ENCODE data around the gene LRFN3. TPM values are rescaled to one million over a fixed set of nuclear protein-coding genes. Genes with fewer than 3 reads are reported as not detected.

The LRFN3 gene
- total RNA-seq, 4 donors from 2014 or later = 6.7 to 18.5 (median 9.1) TPM

DNA sequence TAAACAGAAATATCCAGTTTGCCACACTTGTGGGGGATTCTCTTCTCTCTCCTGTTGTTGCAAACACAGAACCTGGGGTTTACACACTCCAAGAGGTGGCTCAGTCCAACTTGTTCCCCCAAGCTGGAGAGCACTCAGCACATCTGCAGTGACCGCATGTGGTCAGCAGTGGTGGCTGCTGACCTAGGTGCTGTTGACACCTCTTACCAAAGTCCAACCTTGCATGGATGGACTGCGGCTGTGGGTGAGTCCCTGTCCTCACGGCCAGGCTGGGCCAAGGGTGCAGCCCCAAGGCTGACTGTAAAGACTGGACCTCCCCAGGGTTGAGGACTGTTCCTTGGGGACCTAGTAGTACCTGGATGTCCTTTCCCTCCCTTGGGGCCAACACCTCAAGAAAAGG lies 6.1 kb downstream of the LRFN3 start:
- no peaks in the 10 kb centered on the region for H3K9me3 ChIP-seq
- ATAC-seq = no peak
- no peak overlapping the region for H3K27ac ChIP-seq
- TF ChIP-seq EP300 (IDR thresholded peaks at IDR 0.05) = no peak
- H3K4me3 ChIP-seq = no peak overlapping the region
- H3K36me3 ChIP-seq = peaks cover 0 to 70% of the 10 kb centered on the region in 2 donors
- no peaks in the 10 kb centered on the region for H3K27me3 ChIP-seq
- no CpG with 5 or more reads among the region's 3 CpGs for WGBS, 2 donors (ENCODE audit: low coverage in 1 of 2)
- peaks cover 0 to 25% (median 4%) of the 10 kb centered on the region in 3 donors for H3K4me1 ChIP-seq

DNA sequence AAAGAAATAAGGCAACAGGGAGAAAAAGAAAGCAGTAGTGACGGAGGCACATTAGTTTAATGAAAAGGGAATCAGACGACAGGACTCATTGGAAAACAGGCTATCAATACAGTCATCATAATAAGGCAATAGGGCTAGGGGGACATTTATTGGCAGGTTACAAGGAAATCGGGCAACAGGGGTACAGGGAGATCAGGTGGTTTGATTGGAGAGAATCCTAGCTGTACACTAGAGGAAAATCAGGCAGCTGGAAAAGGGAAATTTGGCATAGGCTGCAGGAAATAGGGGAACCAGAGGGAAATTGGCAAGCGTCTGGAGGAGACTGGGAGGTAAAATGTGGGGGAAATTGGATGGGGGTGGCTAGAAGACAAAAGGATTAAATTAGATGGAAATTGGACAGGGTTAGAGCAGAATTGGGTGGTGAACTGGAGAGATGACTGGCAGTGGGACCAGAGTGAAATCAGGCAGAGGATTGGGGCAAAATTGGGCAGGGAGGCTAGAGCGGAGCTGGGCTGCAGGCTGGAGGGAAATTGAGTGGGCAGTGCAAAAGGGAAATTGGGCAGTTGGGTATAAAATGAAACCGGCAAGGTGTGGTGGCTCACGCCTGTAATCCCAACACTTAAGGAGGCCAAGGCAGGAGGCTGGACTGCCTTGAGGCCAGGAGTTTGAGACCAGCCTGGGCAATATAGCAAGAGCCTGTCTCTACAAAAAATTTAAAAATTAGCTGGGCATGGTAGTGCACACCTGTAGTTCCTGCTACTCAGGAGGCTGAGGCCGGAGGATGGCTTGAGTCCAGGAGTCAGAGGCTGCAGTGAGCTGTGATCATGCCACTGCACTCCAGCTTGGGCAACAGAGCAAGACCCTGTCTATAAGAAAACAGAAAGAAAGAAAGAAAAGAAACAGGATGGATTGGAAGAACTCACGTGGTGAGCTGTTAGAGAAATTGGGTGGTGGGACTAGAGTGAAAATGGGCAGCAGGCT lies 7.4 kb downstream of the LRFN3 start:
- Histone ChIP-seq H3K27ac (no peak overlapping the region), H3K4me3 (no peak overlapping the region), H3K27me3 (no peaks in the 10 kb centered on the region), H3K36me3 (peaks cover 0 to 70% of the 10 kb centered on the region in 2 donors), H3K9me3 (no peaks in the 10 kb centered on the region), H3K4me1 (peaks cover 0 to 16% (median 0%) of the 10 kb centered on the region in 3 donors)
- TF ChIP-seq, protein P1, sequence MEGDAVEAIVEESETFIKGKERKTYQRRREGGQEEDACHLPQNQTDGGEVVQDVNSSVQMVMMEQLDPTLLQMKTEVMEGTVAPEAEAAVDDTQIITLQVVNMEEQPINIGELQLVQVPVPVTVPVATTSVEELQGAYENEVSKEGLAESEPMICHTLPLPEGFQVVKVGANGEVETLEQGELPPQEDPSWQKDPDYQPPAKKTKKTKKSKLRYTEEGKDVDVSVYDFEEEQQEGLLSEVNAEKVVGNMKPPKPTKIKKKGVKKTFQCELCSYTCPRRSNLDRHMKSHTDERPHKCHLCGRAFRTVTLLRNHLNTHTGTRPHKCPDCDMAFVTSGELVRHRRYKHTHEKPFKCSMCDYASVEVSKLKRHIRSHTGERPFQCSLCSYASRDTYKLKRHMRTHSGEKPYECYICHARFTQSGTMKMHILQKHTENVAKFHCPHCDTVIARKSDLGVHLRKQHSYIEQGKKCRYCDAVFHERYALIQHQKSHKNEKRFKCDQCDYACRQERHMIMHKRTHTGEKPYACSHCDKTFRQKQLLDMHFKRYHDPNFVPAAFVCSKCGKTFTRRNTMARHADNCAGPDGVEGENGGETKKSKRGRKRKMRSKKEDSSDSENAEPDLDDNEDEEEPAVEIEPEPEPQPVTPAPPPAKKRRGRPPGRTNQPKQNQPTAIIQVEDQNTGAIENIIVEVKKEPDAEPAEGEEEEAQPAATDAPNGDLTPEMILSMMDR (IDR thresholded peaks at IDR 0.05) = no peak
- TF ChIP-seq POLR2AphosphoS5 (IDR thresholded peaks at IDR 0.05) = no peak
- no peak for TF ChIP-seq EP300 (IDR thresholded peaks at IDR 0.05)
- TF ChIP-seq POLR2A (IDR thresholded peaks at IDR 0.05) = no peak
- WGBS, 2 donors (ENCODE audit: low coverage in 1 of 2) = 78 to 82% methylated on average over 4 to 9 of the region's 9 CpGs
- ATAC-seq = no peak

DNA sequence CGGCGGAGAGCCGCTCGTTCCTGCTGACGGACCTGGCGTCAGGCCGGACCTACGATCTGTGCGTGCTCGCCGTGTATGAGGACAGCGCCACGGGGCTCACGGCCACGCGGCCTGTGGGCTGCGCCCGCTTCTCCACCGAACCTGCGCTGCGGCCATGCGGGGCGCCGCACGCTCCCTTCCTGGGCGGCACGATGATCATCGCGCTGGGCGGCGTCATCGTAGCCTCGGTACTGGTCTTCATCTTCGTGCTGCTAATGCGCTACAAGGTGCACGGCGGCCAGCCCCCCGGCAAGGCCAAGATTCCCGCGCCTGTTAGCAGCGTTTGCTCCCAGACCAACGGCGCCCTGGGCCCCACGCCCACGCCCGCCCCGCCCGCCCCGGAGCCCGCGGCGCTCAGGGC lies 8.4 kb downstream of the LRFN3 start:
- Histone ChIP-seq H3K4me3 (no peak overlapping the region), H3K27me3 (no peaks in the 10 kb centered on the region), H3K4me1 (peaks cover 0 to 8% (median 0%) of the 10 kb centered on the region in 3 donors), H3K27ac (no peak overlapping the region), H3K36me3 (peaks cover 0 to 64% of the 10 kb centered on the region in 2 donors), H3K9me3 (no peaks in the 10 kb centered on the region)
- WGBS, 2 donors (ENCODE audit: low coverage in 1 of 2) = 67% methylated on average over 3 of the region's 52 CpGs; no CpG with 5 or more reads in 1 of the 2 donors
- ATAC-seq = no peak
- TF ChIP-seq, protein P1 (IDR thresholded peaks at IDR 0.05) = no peak

DNA sequence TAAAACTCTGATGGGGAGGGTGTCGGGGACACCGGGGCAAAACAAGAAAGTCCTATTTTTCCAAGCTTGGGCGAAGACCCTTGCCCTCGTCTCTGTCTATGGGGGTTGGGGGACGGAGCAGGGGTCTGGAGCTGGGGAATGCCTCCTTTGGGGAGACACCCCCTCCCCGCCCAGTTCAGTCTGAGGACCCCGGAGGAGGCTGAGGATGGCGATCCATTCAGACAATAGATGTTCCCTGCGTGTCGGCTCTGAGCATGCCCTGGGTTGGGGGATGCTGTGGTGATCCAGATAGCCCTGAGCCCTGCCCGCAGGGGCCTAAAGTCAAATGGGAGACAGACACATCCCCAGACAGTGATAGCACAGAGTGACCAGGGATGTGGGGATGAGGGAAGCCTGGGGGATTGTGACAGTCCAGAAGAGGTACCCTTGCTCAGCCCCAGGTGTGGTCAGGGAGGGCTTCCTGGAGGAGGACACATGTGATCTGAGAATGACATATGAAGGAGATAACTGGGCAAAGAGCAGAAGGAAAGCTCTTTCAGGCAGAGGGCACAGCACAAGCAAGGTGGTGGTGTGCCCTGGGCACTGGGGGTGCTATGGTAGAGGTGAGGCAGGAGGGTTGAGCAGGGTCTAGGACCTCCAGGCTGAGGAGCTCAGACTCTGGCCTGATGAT lies 9.1 kb downstream of the LRFN3 start:
- Histone ChIP-seq H3K9me3 (no peaks in the 10 kb centered on the region), H3K27me3 (no peaks in the 10 kb centered on the region), H3K27ac (no peak overlapping the region), H3K36me3 (peaks cover 0 to 57% of the 10 kb centered on the region in 2 donors), H3K4me1 (peaks cover 0 to 8% (median 0%) of the 10 kb centered on the region in 3 donors), H3K4me3 (no peak overlapping the region)
- 100% methylated on average over 1 of the region's 11 CpGs; no CpG with 5 or more reads in 1 of the 2 donors for WGBS, 2 donors (ENCODE audit: low coverage in 1 of 2)
- no peak for ATAC-seq
- TF ChIP-seq POLR2AphosphoS5 (IDR thresholded peaks at IDR 0.05) (no peak), EP300 (IDR thresholded peaks at IDR 0.05) (no peak), POLR2A (IDR thresholded peaks at IDR 0.05) (no peak)
- TF ChIP-seq, protein P1 (IDR thresholded peaks at IDR 0.05) = no peak

DNA sequence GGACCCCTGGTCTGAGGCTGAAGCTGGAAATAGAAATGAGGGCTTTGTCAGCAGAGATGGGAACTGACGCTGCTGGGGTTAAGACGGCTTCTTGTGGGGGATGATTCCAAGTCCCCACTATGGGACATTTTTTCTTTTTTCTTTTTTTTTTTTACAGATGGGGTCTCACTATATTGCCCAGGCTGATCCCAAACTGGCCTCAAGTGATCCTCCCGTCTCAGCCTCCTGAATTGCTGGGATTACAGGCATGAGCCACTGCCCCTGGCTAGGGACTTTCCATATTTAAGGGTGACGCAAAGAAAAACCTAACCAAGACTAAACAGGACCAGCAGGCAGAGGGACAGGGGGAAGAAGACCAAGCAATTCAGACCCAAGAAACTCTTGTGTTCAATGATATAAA lies 10.0 kb downstream of the LRFN3 start:
- H3K36me3 ChIP-seq = peaks cover 0 to 47% of the 10 kb centered on the region in 2 donors
- H3K27me3 ChIP-seq = no peaks in the 10 kb centered on the region
- H3K27ac ChIP-seq = no peak overlapping the region
- peaks cover 0 to 8% (median 0%) of the 10 kb centered on the region in 3 donors for H3K4me1 ChIP-seq
- no peak for TF ChIP-seq EP300 (IDR thresholded peaks at IDR 0.05)
- no peak for TF ChIP-seq POLR2AphosphoS5 (IDR thresholded peaks at IDR 0.05)
- TF ChIP-seq POLR2A (IDR thresholded peaks at IDR 0.05) = no peak
- TF ChIP-seq, protein P1 (IDR thresholded peaks at IDR 0.05) = no peak
- H3K9me3 ChIP-seq = no peaks in the 10 kb centered on the region
- H3K4me3 ChIP-seq = no peak overlapping the region
- 87 to 93% methylated on average over 3 of the region's 4 CpGs for WGBS, 2 donors (ENCODE audit: low coverage in 1 of 2)
- no peak for ATAC-seq
